Adipose tissue (tissue), 3 donors: ENCODE results near the gene ZNF143. TPM values are rescaled to one million over a fixed set of nuclear protein-coding genes. Genes with fewer than 3 reads are reported as not detected.

Experiments used
- H3K27ac ChIP-seq: one replicate; pipeline ENCODE4 v1.5.1; 2013; ENCODE audit warnings: low read depth, low read length
- WGBS, 3 donors: extraction: QIAGEN DNeasy Blood & Tissue Kit; methylation state at CpG; one replicate each; pipeline ENCODE4 v1.1.7; 2013; 5-methylcytosine and 5-hydroxymethylcytosine counted together
- polyA plus RNA-seq, 3 donors: library from polyadenylated mRNA; stranded (reverse); fragments of 200-250 nt; gene quantifications; one replicate each; pipeline ENCODE4 v1.2.3, GENCODE V29; 2013
- donor health status: healthy with polysubstance abuse.
- donor health status: Bipolar disorder and iron deficiency.
- donor health status: healthy.

ZNF143 gene
- polyA plus RNA-seq, 3 donors, result 10.4 to 16.4 (median 11.3) TPM

- WGBS, 3 donors, result 81 to 97% (median 93%) methylated on average over 5 of the region's 5 CpGs
- H3K27ac ChIP-seq, result no peak overlapping the region
Observed at GRCh38 chr11:9569588-9570164, 108.9 kb downstream of the ZNF143 start.

- H3K27ac ChIP-seq, result no peak overlapping the region
- WGBS, 3 donors, result 59 to 86% (median 81%) methylated on average over 9 of the region's 9 CpGs
Observed at GRCh38 chr11:9570313-9571025, 109.7 kb downstream of the ZNF143 start.

GRCh38 chr11:9571071-9571762 lies 110.4 kb downstream of the ZNF143 start:
- H3K27ac ChIP-seq, result no peak overlapping the region
- WGBS, 3 donors, result 94 to 95% (median 94%) methylated on average over 8 of the region's 8 CpGs

- 95 to 97% (median 96%) methylated on average over 6 of the region's 6 CpGs for WGBS, 3 donors
- no peak overlapping the region for H3K27ac ChIP-seq
Observed at GRCh38 chr11:9571763-9572115, 110.9 kb downstream of the ZNF143 start.

GRCh38 chr11:9573052-9573774 lies 112.4 kb downstream of the ZNF143 start, which contains the start of gene WEE1:
Gene WEE1, plus strand, starts transcription at chr11:9573670. Its CDS starts 264 bp downstream, at chr11:9573934.
- peak within 1 kb of the TSS; percentile 55 for H3K27ac ChIP-seq
- WGBS, 3 donors, result 0% methylated on average over 55 to 73 of the region's 73 CpGs

- WGBS, 3 donors, result 0 to 1% (median 1%) methylated on average over 84 to 122 of the region's 122 CpGs
- no peak overlapping the region for H3K27ac ChIP-seq
Observed at GRCh38 chr11:9573775-9574621, 113.2 kb downstream of the ZNF143 start.

GRCh38 chr11:9574622-9575259 lies 113.9 kb downstream of the ZNF143 start:
- 1% methylated on average over 43 of the region's 43 CpGs for WGBS, 3 donors

GRCh38 chr11:9575260-9576240 lies 114.7 kb downstream of the ZNF143 start:
- WGBS, 3 donors, result 7 to 20% (median 10%) methylated on average over 17 of the region's 17 CpGs
- peak overlapping the region; percentile 59 for H3K27ac ChIP-seq

More at GRCh38 chr11:9574622-9575259, 113.9 kb downstream of the ZNF143 start:
- H3K27ac ChIP-seq, result no peak overlapping the region

GRCh38 chr11:9576701-9577381 lies 116.0 kb downstream of the ZNF143 start:
- WGBS, 3 donors, result 57 to 65% (median 63%) methylated on average over 4 of the region's 4 CpGs
- H3K27ac ChIP-seq, result no peak overlapping the region

- 53 to 76% (median 59%) methylated on average over 7 of the region's 7 CpGs for WGBS, 3 donors
- H3K27ac ChIP-seq, result no peak overlapping the region
Observed at GRCh38 chr11:9577556-9577955, 116.7 kb downstream of the ZNF143 start.

Other genes starting within 250 kb of the ZNF143 start
- gene DENND5A, start 195.7 kb upstream of the ZNF143 start, polyA plus RNA-seq, result 10 to 100 TPM; 39.3 to 79.4 (median 70.3) TPM
- 1 to 10 TPM; 7.3 to 8.8 (median 8.8) TPM for gene TMEM41B, start 146.4 kb upstream of the ZNF143 start, polyA plus RNA-seq
- 10 to 100 TPM; 21.0 to 45.3 (median 43.1) TPM for gene IPO7, start 76.4 kb upstream of the ZNF143 start, polyA plus RNA-seq
- gene WEE1, start 112.7 kb downstream of the ZNF143 start, polyA plus RNA-seq, result 10 to 100 TPM in 1 of 3 donors, 1 to 10 TPM in 2; 4.3 to 18.8 (median 5.4) TPM
- gene SWAP70, start 203.1 kb downstream of the ZNF143 start, polyA plus RNA-seq, result 10 to 100 TPM in 2 of 3 donors, 1 to 10 TPM in 1; 6.0 to 32.6 (median 27.6) TPM